Bronchial epithelial cell (primary cell): ENCODE data around the gene MERTK. TPM values are rescaled to one million over a fixed set of nuclear protein-coding genes. Genes with fewer than 3 reads are reported as not detected.
A peak's percentile ranks its signal among the peaks of the same experiment; 100 is the strongest.

ENCODE experiments used
- DNase-seq: peaks from one replicate; pipeline ENCODE4 v3.0.0-alpha.2; 2010; ENCODE audit warnings: low read depth
- FAIRE-seq: peaks from 2 replicates; lab custom pipeline; 2011; peaks lifted over from hg19 to GRCh38; lab: Jason Lieb, UNC
- H3K27me3 ChIP-seq: 2 replicates; pipeline ENCODE4 v1.5.1; 2011; ENCODE audit warnings: low read length; ENCODE audit not compliant: control insufficient read depth, insufficient read depth
- H3K36me3 ChIP-seq: 2 replicates; pipeline ENCODE4 v1.5.1; 2011; ENCODE audit warnings: low read length; ENCODE audit not compliant: control insufficient read depth, insufficient read depth
- H3K4me3 ChIP-seq: 2 replicates; pipeline ENCODE4 v1.5.1; 2011; ENCODE audit warnings: mild to moderate bottlenecking, low read depth, low read length, control low read depth
- CTCF ChIP-seq: IDR thresholded peaks from 2 replicates; pipeline ENCODE4 v1.5.1; 2011; ENCODE audit warnings: mild to moderate bottlenecking, moderate library complexity, low read length, control low read depth, inconsistent platforms; ENCODE audit not compliant: insufficient read depth, severe bottlenecking
- total RNA-seq: library from RNA; depleted of rRNA; stranded (reverse); fragments of >200 nt; gene quantifications from 2 replicates; pipeline ENCODE4 v1.2.1, GENCODE V29; 2014

Gene MERTK
- total RNA-seq, 1 donor from 2014 or later, result 3.9 TPM

GRCh38 chr2:111884592-111884964 is 13.8 kb upstream of the MERTK start:
- FAIRE-seq (no peak), DNase-seq (no peak)
- peak overlapping the region; percentile 92 for H3K4me3 ChIP-seq
- no peak for TF ChIP-seq CTCF
- no peaks in the 10 kb centered on the region for H3K27me3 ChIP-seq
- no peaks in the 10 kb centered on the region for H3K36me3 ChIP-seq

- no peaks in the 10 kb centered on the region for H3K27me3 ChIP-seq
- no peak for TF ChIP-seq CTCF
- no peak overlapping the region for H3K4me3 ChIP-seq
- no peaks in the 10 kb centered on the region for H3K36me3 ChIP-seq
- FAIRE-seq, result no peak
- DNase-seq, result no peak
Observed at GRCh38 chr2:111896024-111896423, 2.4 kb upstream of the MERTK start.

- no peaks in the 10 kb centered on the region for H3K27me3 ChIP-seq
- H3K36me3 ChIP-seq, result no peaks in the 10 kb centered on the region
- DNase-seq (peak; percentile 89), FAIRE-seq (no peak)
- no peak overlapping the region for H3K4me3 ChIP-seq
- no peak for TF ChIP-seq CTCF
Observed at GRCh38 chr2:111896576-111896975, 1.8 kb upstream of the MERTK start.

GRCh38 chr2:111897630-111897923 is 830 bp upstream of the MERTK start:
- no peaks in the 10 kb centered on the region for H3K36me3 ChIP-seq
- no peak for TF ChIP-seq CTCF
- peak overlapping the region; percentile 54 for H3K4me3 ChIP-seq
- FAIRE-seq (no peak), DNase-seq (no peak)
- H3K27me3 ChIP-seq, result no peaks in the 10 kb centered on the region

GRCh38 chr2:111898703-111899514 is 502 bp downstream of the MERTK start:
- peak overlapping the region; percentile 54 for H3K4me3 ChIP-seq
- no peak for FAIRE-seq
- DNase-seq, result no peak
- H3K27me3 ChIP-seq, result no peaks in the 10 kb centered on the region
- H3K36me3 ChIP-seq, result no peaks in the 10 kb centered on the region
- no peak for TF ChIP-seq CTCF

GRCh38 chr2:111900859-111901258 is 2.5 kb downstream of the MERTK start:
- DNase-seq, result peak; percentile 33
- TF ChIP-seq CTCF, result peak; percentile 33
- no peak for FAIRE-seq
- Histone ChIP-seq H3K4me3 (no peak overlapping the region), H3K36me3 (no peaks in the 10 kb centered on the region), H3K27me3 (no peaks in the 10 kb centered on the region)
